ENCODE measurements around the gene CNKSR3. TPM values are rescaled to one million over a fixed set of nuclear protein-coding genes. Genes with fewer than 3 reads are reported as not detected.

The CNKSR3 gene
- total RNA-seq, 1 donor from 2014 or later, result 10.3 TPM

DNA sequence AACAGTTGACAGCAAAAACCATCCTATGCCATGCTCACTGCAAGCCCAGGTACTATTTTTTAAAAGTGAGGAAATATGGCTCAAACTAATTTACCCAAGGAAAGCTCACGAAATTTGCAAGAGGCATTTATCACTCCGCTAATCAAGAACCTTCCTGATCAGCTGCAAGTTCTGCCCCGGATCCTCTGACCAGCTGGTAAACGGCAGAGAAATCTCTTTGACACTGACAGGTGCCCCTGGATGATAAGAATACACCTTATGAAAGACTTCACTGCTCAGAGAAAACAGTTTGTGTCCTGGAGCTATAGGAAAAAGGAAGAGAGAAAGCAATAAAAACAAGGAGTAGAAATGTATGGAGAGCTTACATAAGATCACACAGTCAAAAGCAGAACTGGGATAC is 6.4 kb downstream of the CNKSR3 start:
- DNase-seq (ENCODE audit: low read depth), result no peak
- H3K4me3 ChIP-seq (ENCODE audit: low read depth, low read length), result no peak overlapping the region
- TF ChIP-seq, protein P1, sequence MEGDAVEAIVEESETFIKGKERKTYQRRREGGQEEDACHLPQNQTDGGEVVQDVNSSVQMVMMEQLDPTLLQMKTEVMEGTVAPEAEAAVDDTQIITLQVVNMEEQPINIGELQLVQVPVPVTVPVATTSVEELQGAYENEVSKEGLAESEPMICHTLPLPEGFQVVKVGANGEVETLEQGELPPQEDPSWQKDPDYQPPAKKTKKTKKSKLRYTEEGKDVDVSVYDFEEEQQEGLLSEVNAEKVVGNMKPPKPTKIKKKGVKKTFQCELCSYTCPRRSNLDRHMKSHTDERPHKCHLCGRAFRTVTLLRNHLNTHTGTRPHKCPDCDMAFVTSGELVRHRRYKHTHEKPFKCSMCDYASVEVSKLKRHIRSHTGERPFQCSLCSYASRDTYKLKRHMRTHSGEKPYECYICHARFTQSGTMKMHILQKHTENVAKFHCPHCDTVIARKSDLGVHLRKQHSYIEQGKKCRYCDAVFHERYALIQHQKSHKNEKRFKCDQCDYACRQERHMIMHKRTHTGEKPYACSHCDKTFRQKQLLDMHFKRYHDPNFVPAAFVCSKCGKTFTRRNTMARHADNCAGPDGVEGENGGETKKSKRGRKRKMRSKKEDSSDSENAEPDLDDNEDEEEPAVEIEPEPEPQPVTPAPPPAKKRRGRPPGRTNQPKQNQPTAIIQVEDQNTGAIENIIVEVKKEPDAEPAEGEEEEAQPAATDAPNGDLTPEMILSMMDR (conservative IDR thresholded peaks at IDR 0.05; ENCODE audit: low read depth, low read length), result no peak

DNA sequence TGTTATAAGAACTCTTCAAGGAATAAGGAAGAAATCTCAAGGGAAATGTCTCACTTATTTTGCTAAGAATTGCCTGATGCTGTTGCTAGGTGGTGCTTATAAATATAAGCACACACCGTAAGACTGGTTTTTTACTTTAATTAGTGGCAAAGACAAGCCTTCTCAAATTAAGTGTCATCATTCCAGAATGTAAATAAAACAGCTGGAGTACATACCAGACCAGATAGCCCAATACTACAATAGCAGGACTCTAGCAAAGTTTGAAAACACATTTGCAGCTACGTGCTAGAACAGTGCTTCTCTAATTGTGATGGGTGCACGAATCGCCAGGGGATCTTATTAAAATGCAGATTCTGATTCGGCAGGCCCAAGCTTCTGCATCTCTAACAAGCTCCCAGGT is 6.8 kb downstream of the CNKSR3 start:
- no peak overlapping the region for H3K4me3 ChIP-seq (ENCODE audit: low read depth, low read length)
- TF ChIP-seq, protein P1 (conservative IDR thresholded peaks at IDR 0.05; ENCODE audit: low read depth, low read length), result no peak
- DNase-seq (ENCODE audit: low read depth), result no peak

DNA sequence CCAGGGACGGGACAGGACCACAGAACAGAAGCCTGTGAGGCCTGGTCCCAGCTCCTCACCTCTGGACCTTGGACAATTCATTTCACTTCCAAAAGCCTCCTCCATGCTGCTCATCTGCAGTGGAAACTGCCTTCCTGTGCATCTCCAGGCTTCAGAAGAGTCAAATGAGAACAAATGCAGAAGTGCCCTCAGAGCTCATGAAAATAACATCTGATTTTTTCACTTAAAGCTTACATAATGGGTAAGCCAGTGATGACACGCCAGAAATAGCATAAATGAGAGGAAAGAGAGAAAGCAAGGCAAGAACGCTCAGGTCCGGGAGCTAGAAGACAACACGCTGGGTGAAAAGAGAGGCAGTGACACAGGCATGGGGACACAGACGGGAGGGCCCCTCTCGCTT is 7.9 kb downstream of the CNKSR3 start:
- no peak overlapping the region for H3K4me3 ChIP-seq (ENCODE audit: low read depth, low read length)
- TF ChIP-seq, protein P1 (conservative IDR thresholded peaks at IDR 0.05; ENCODE audit: low read depth, low read length), result no peak
- no peak for DNase-seq (ENCODE audit: low read depth)

DNA sequence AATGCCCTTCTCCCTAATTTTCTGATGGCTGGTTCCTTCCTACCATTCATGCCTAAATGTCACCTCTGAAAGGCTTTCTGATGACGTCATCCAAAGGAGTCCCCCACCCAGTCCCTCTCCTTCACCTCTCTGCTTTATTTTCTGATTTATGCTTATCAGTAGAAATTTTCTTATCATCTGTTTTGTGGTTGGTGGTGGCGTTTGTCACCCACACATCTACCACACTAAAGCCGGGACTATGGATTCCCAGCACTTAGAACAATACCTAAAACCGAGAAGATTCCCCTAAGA is 9.0 kb downstream of the CNKSR3 start:
- TF ChIP-seq, protein P1 (conservative IDR thresholded peaks at IDR 0.05; ENCODE audit: low read depth, low read length), result no peak
- DNase-seq (ENCODE audit: low read depth), result no peak
- H3K4me3 ChIP-seq (ENCODE audit: low read depth, low read length), result no peak overlapping the region

DNA sequence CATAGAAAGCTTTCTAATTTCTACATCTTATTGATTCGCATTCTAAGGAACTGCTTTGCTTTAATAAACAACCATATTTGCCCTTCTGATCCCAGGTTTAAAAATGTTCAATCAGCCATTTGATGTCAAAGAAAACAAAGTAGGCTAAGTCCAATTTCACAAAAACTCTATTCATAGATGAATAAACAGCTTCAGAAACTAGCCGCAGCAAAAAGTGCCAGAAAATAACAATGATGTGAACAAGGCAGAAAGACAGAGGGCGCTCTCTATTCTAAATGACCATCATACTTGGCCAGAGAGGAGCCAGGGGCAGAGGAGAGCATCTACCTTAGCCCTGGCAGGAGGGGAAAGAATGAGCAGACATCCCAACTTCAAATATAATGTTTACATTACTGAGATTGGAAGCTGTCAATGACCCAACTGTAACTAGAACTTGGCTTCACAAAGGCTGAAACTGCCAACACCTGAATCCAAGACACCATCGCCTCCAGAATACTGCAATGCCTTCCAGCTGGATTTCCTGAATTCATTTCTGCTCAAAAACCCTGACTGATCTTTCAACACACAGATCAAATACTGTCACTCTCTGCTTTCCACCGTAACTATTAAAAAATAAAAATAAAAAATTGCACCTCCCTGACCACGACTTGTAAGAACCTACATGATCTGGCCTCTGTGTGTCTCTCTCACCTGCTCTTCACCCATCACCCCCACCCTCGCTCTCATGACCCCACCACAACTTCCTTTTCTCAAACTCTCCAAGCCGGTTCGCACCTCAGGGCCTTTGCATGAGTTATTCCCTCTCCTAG is 9.5 kb downstream of the CNKSR3 start:
- TF ChIP-seq, protein P1 (conservative IDR thresholded peaks at IDR 0.05; ENCODE audit: low read depth, low read length), result peak; percentile 73
- H3K4me3 ChIP-seq (ENCODE audit: low read depth, low read length), result no peak overlapping the region
- no peak for DNase-seq (ENCODE audit: low read depth)

DNA sequence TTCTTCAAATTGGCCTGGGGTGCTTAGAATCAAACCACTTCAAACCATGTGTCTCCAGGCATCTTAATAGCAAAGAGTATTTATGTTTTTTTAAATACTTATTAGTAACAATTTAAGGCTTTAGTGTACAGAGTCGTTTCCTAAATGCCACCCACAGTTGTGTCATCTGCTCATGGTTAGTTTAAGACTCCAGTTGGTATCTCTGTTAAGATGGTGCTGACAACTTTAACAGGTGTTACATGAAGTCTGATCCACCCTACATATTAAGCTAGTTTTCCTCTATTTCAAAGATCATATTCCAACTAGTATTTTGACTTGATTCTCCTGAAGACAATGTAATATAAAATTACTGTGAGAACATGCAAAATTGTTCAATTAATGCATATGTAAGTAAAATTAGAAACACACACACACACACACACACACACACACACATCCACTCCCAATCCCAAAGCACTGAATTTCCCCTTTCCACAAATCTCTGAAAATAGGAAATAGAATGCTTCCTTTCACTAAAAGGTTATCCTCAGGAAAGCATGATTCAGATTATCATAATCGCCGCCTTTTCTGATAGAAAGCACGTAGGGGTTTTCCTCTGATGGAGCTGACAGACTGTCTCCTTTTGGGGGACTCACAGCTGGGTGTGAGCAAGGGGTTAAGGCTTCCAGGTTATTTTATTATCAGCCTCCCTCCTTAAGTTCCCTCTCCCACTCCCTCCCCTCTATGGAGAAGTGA is 10.5 kb downstream of the CNKSR3 start:
- no peak for DNase-seq (ENCODE audit: low read depth)
- no peak overlapping the region for H3K4me3 ChIP-seq (ENCODE audit: low read depth, low read length)
- TF ChIP-seq, protein P1 (conservative IDR thresholded peaks at IDR 0.05; ENCODE audit: low read depth, low read length), result no peak
